ENCODE measurements around the gene EHBP1L1. TPM values are rescaled to one million over a fixed set of nuclear protein-coding genes. Genes with fewer than 3 reads are reported as not detected.
A peak's percentile ranks its signal among the peaks of the same experiment; 100 is the strongest.

EHBP1L1 gene
- total RNA-seq, 2 donors from 2014 or later, result 93.9 to 113 TPM

GRCh38 chr11:65640483-65641296, 64.8 kb downstream of the EHBP1L1 start:
- DNase-seq (peak; percentile 38 to 48), ATAC-seq (replicated peaks in 1 of 2) (peak in 1 of 2 donors; percentile 18)
- no peaks in the 10 kb centered on the region for H3K27me3 Mint-ChIP-seq (ENCODE audit: low read depth)
- H3K36me3 Mint-ChIP-seq (ENCODE audit: insufficient read depth in 2 of 2), result peaks cover 8 to 9% of the 10 kb centered on the region in 2 donors
- H3K27ac Mint-ChIP-seq, result peak overlapping the region; percentile 92
- H3K4me1 Mint-ChIP-seq (ENCODE audit: low read depth), result peaks cover 61% of the 10 kb centered on the region
- no peaks in the 10 kb centered on the region for H3K9me3 Mint-ChIP-seq
- H3K4me3 Mint-ChIP-seq, result peak overlapping the region; percentile 96 to 97

GRCh38 chr11:65641297-65642013, 65.6 kb downstream of the EHBP1L1 start:
- H3K27me3 Mint-ChIP-seq (ENCODE audit: low read depth), result no peaks in the 10 kb centered on the region
- peaks cover 61% of the 10 kb centered on the region for H3K4me1 Mint-ChIP-seq (ENCODE audit: low read depth)
- peak overlapping the region; percentile 19 for H3K27ac Mint-ChIP-seq
- peaks cover 8 to 9% of the 10 kb centered on the region in 2 donors for H3K36me3 Mint-ChIP-seq (ENCODE audit: insufficient read depth in 2 of 2)
- peak overlapping the region; percentile 79 to 97 for H3K4me3 Mint-ChIP-seq
- DNase-seq (no peak), ATAC-seq (replicated peaks in 1 of 2) (no peak)
- H3K9me3 Mint-ChIP-seq, result no peaks in the 10 kb centered on the region

Other genes starting within 250 kb of the EHBP1L1 start
- gene DPF2, start 242.2 kb upstream of the EHBP1L1 start, total RNA-seq, result 100 to 1,000 TPM; 110 to 139 TPM
- gene TIGD3, start 221.3 kb upstream of the EHBP1L1 start, total RNA-seq, result 1 to 10 TPM; 1.3 to 1.8 TPM
- 10 to 100 TPM; 16.4 to 18.8 TPM for gene SLC25A45, start 193.4 kb upstream of the EHBP1L1 start, total RNA-seq
- 10 to 100 TPM; 43.5 to 47.2 TPM for gene FRMD8, start 189.4 kb upstream of the EHBP1L1 start, total RNA-seq
- gene NEAT1, start 153.3 kb upstream of the EHBP1L1 start, total RNA-seq, result 1,000 to 10,000 TPM in 1 of 2 donors, 100 to 1,000 TPM in 1; 678 to 1,151 TPM
- gene MALAT1, start 77.0 kb upstream of the EHBP1L1 start, total RNA-seq, result over 10,000 TPM in 1 of 2 donors, 1,000 to 10,000 TPM in 1; 8,391 to 13,279 TPM
- 10 to 100 TPM; 77.9 to 83.4 TPM for gene SCYL1, start 51.0 kb upstream of the EHBP1L1 start, total RNA-seq
- 100 to 1,000 TPM; 106 TPM for gene LTBP3, start 17.7 kb upstream of the EHBP1L1 start, total RNA-seq
- gene ZNRD2, start 5.6 kb upstream of the EHBP1L1 start, total RNA-seq, result 10 to 100 TPM; 23.5 to 25.1 TPM
- gene FAM89B, start 3.5 kb upstream of the EHBP1L1 start, total RNA-seq, result 10 to 100 TPM; 21.4 to 26.7 TPM
- gene KCNK7, start 19.7 kb downstream of the EHBP1L1 start, total RNA-seq, result under 1 TPM; 0.34 to 0.39 TPM
- gene MAP3K11, start 38.2 kb downstream of the EHBP1L1 start, total RNA-seq, result 10 to 100 TPM; 57.3 to 70.1 TPM
- 10 to 100 TPM; 45.9 TPM for gene PCNX3, start 39.7 kb downstream of the EHBP1L1 start, total RNA-seq
- gene SIPA1, start 62.0 kb downstream of the EHBP1L1 start, total RNA-seq, result 100 to 1,000 TPM; 132 to 137 TPM
- gene RELA, start 86.9 kb downstream of the EHBP1L1 start, total RNA-seq, result 100 to 1,000 TPM; 116 to 121 TPM
- gene KAT5, start 136.2 kb downstream of the EHBP1L1 start, total RNA-seq, result 100 to 1,000 TPM in 1 of 2 donors, 10 to 100 TPM in 1; 86.4 to 105 TPM
- 10 to 100 TPM; 35.4 to 37.1 TPM for gene RNASEH2C, start 144.7 kb downstream of the EHBP1L1 start, total RNA-seq
- gene AP5B1, start 204.9 kb downstream of the EHBP1L1 start, total RNA-seq, result 10 to 100 TPM; 20.0 to 22.4 TPM
- under 1 TPM in 1 of 2 donors, not detected in 1; 0.16 TPM for gene OVOL1, start 211.0 kb downstream of the EHBP1L1 start, total RNA-seq